K562 (cell line): ENCODE data around the gene PYGL. TPM values are rescaled to one million over a fixed set of nuclear protein-coding genes. Genes with fewer than 3 reads are reported as not detected.

ENCODE experiments used
- ATAC-seq: fragments of 200-7000 bp; cut with Tn5 transposase; 3 replicates; pipeline ENCODE4 v1.9.1; 2020; ENCODE audit warnings: moderate library complexity
- BruUV-seq: library from RNA; stranded (reverse); fragments of 400-500 nt; replicated peaks from 2 replicates; lab custom pipeline; 2021; lab: Mats Ljungman, UMichigan
- CTCF ChIA-PET: fragments of 300-600 bp; formaldehyde crosslinking; extraction: SDS; loops from one replicate; lab custom pipeline; 2021; ENCODE audit warnings: low intra/inter-chr PET ratio; lab: Yijun Ruan, JAX
- POLR2A ChIA-PET: fragments of 300-600, 350-650 bp; sonication (Branson Sonifier 250); formaldehyde crosslinking; extraction: SDS; loops from one replicate; lab custom pipeline; 2021; ENCODE audit warnings: antibody characterized with exemption, inconsistent platforms; lab: Yijun Ruan, JAX
- DNase-seq, 4 experiments: peaks; one replicate each; pipeline versions ENCODE4 v3.0.0 to v3.0.0-alpha.2; 2011 to 2018; ENCODE audit warnings: low spot score in 3 of 4, mixed read lengths in 3 of 4; ENCODE audit errors: extremely low read depth in 1 of 4
- FAIRE-seq: peaks from 2 replicates; lab custom pipeline; 2011; peaks lifted over from hg19 to GRCh38; lab: Jason Lieb, UNC
- H2AFZ ChIP-seq: 2 replicates; pipeline ENCODE4 v1.6.0; 2011; ENCODE audit warnings: low read depth, low read length, control low read depth, inconsistent platforms
- H3K27ac ChIP-seq: fragments of 200-600 bp; 3 replicates; pipeline ENCODE4 v1.8.0; 2011; ENCODE audit warnings: low read depth, mild to moderate bottlenecking, control low read depth, inconsistent platforms, low read length, moderate library complexity, mixed read lengths; ENCODE audit errors: extremely low read depth
- H3K27me3 ChIP-seq, 2 experiments: fragments of 300-600 bp in 1 of 2; 2 replicates in 1 of 2; 3 replicates in 1 of 2; pipeline versions ENCODE4 v1.6.0 to v1.8.0; 2011; ENCODE audit warnings: inconsistent platforms in 2 of 2, low read length in 2 of 2, mild to moderate bottlenecking in 1 of 2, mixed read lengths in 1 of 2, moderate library complexity in 1 of 2; ENCODE audit not compliant: control insufficient read depth in 2 of 2, insufficient read depth in 2 of 2
- H3K36me3 ChIP-seq: fragments of 300-600 bp; 3 replicates; pipeline ENCODE4 v1.8.0; 2011; ENCODE audit warnings: mild to moderate bottlenecking, low read length, inconsistent platforms; ENCODE audit not compliant: control insufficient read depth, insufficient read depth
- H3K4me1 ChIP-seq, 2 experiments: fragments of 200-600 bp in 1 of 2; replicated peaks in 1 of 2; 2 replicates in 1 of 2; 3 replicates in 1 of 2; pipeline versions ENCODE4 v1.5.1 to v1.8.0; 2011; ENCODE audit warnings: inconsistent platforms in 2 of 2, low read length in 2 of 2, mild to moderate bottlenecking in 1 of 2, mixed read lengths in 1 of 2, moderate library complexity in 1 of 2; ENCODE audit not compliant: control insufficient read depth in 2 of 2, insufficient read depth in 2 of 2
- H3K4me2 ChIP-seq: 2 replicates; pipeline ENCODE4 v1.6.1; 2011; ENCODE audit warnings: low read length, control low read depth, inconsistent platforms, mixed read lengths; ENCODE audit not compliant: insufficient read depth
- H3K4me3 ChIP-seq: fragments of 200-600 bp; sonication (generic), shearing (Covaris generic); 2 replicates; pipeline ENCODE4 v1.5.1; 2016; ENCODE audit warnings: control low read depth, inconsistent platforms
- H3K79me2 ChIP-seq: fragments of 200-600 bp; 3 replicates; pipeline ENCODE4 v1.8.0; 2011; ENCODE audit warnings: low read length, inconsistent platforms; ENCODE audit not compliant: control insufficient read depth, insufficient read depth
- H3K9ac ChIP-seq, 2 experiments: 2 replicates each; pipeline versions ENCODE4 v1.6.0 to v1.6.1; 2011; ENCODE audit warnings: low read depth in 2 of 2, low read length in 2 of 2, control low read depth in 1 of 2, inconsistent platforms in 1 of 2, mild to moderate bottlenecking in 1 of 2, mixed read lengths in 1 of 2; ENCODE audit not compliant: insufficient read depth in 1 of 2
- H3K9me1 ChIP-seq: one replicate; pipeline ENCODE4 v1.6.0; 2011; ENCODE audit warnings: inconsistent platforms, mild to moderate bottlenecking, low read length, moderate library complexity; ENCODE audit not compliant: control insufficient read depth, insufficient read depth
- H3K9me3 ChIP-seq: replicated peaks from 2 replicates; pipeline ENCODE4 v1.5.1; 2011; ENCODE audit warnings: low read depth, low read length, inconsistent platforms; ENCODE audit not compliant: control insufficient read depth, insufficient read depth
- H4K20me1 ChIP-seq: replicated peaks from 2 replicates; pipeline ENCODE4 v1.6.1; 2011; ENCODE audit warnings: low read length, inconsistent platforms, mixed read lengths; ENCODE audit not compliant: control insufficient read depth, insufficient read depth
- CTBP1 ChIP-seq: fragments of 450-650 bp; IDR thresholded peaks from 2 replicates; pipeline ENCODE4 v1.6.1; 2016; ENCODE audit warnings: borderline replicate concordance
- ELK3 ChIP-seq: fragments of 450-650 bp; formaldehyde crosslinking; IDR thresholded peaks from 2 replicates; pipeline ENCODE4 v1.4.0; 2020; ENCODE audit warnings: mild to moderate bottlenecking
- MTA2 ChIP-seq: fragments of 450-650 bp; IDR thresholded peaks from 2 replicates; pipeline ENCODE4 v1.6.1; 2016; ENCODE audit warnings: low read depth
- NFIC ChIP-seq: fragments of 450-650 bp; IDR thresholded peaks from 2 replicates; pipeline ENCODE4 v1.6.1; 2017; ENCODE audit warnings: mild to moderate bottlenecking, inconsistent platforms
- NFRKB ChIP-seq: fragments of 450-650 bp; IDR thresholded peaks from 2 replicates; pipeline ENCODE4 v1.6.1; 2016; ENCODE audit warnings: low read depth
- PATZ1 ChIP-seq: fragments of 250-450 bp; sonication (Bioruptor Pico); IDR thresholded peaks from 2 replicates; pipeline ENCODE4 v1.5.0; 2020; ENCODE audit warnings: mild to moderate bottlenecking, borderline replicate concordance
- RAD21 ChIP-seq, 2 experiments: fragments of 250-450 bp in 1 of 2; fragments of 450-650 bp in 1 of 2; sonication (Bioruptor Pico) in 1 of 2; formaldehyde crosslinking in 1 of 2; IDR thresholded peaks in 1 of 2; conservative IDR thresholded peaks in 1 of 2; 2 replicates each; pipeline versions ENCODE4 v1.4.0 to v1.8.0; 2020 to 2022; ENCODE audit warnings: mild to moderate bottlenecking in 2 of 2, moderate library complexity in 1 of 2
- RBM25 ChIP-seq: fragments of 200-400 bp; formaldehyde crosslinking; IDR thresholded peaks from 2 replicates; pipeline ENCODE4 v1.6.1; 2018; ENCODE audit warnings: low read length, low read depth, moderate library complexity; ENCODE audit not compliant: severe bottlenecking
- SMARCA5 ChIP-seq: fragments of 450-650 bp; IDR thresholded peaks from 2 replicates; pipeline ENCODE4 v1.6.1; 2016
- ZBTB26 ChIP-seq: fragments of 450-650 bp; formaldehyde crosslinking; IDR thresholded peaks from 2 replicates; pipeline ENCODE4 v1.4.0; 2022; ENCODE audit warnings: missing genetic modification characterization
- ZNF165 ChIP-seq: fragments of 250-450 bp; sonication (Bioruptor Pico); IDR thresholded peaks from 2 replicates; pipeline ENCODE4 v1.4.0; 2020; ENCODE audit warnings: borderline replicate concordance
- ZNF699 ChIP-seq: fragments of 250-450 bp; sonication (Bioruptor Pico); IDR thresholded peaks from 2 replicates; pipeline ENCODE4 v1.8.0; 2021; ENCODE audit warnings: mild to moderate bottlenecking, moderate library complexity; ENCODE audit not compliant: insufficient replicate concordance
- WGBS: fragments of 100-300 bp; shearing (Covaris generic); methylation state at CpG from one replicate; pipeline ENCODE4 v1.1.6; 2016; ENCODE audit warnings: low coverage, mixed read lengths; ENCODE audit not compliant: insufficient coverage; ENCODE audit errors: missing lambda C conversion rate; 5-methylcytosine and 5-hydroxymethylcytosine counted together
- in situ Hi-C: fragments of 300-500 bp; cut with MboI; formaldehyde crosslinking; loops from 4 replicates; pipeline ENCODE4 v1.15.0; 2018; ENCODE audit warnings: inconsistent platforms, mixed read lengths
- intact Hi-C: fragments of 100-400 bp; cut with micrococcal nuclease; formaldehyde crosslinking; loops from 2 replicates; pipeline ENCODE4 v1.14.2; 2022
- polyA plus RNA-seq, 8 experiments: library from polyadenylated mRNA; depleted of rRNA in 4 of 8; stranded (reverse) in 5 of 8; unstranded in 3 of 8; fragments of >200 nt; fragmentation: Nextera tagmentation in 2 of 8; fragmentation: Illumina TruSeq in 1 of 8; extraction: Ambion mirVana in 2 of 8; extraction: Trizol in 1 of 8; gene quantifications; 2 replicates each; pipeline versions ENCODE4 v1.2.1 to v1.2.3, GENCODE V29; 2011 to 2014; ENCODE audit warnings: inconsistent platforms in 1 of 8, missing spikeins in 1 of 8
- total RNA-seq, 7 experiments: library from RNA; depleted of rRNA in 6 of 7; stranded (reverse); fragments of >200 nt in 6 of 7; fragmentation: Illumina TruSeq in 2 of 7; extraction: Trizol in 2 of 7; gene quantifications; 2 replicates each; pipeline versions ENCODE4 v1.2.1 to v1.2.3, GENCODE V29; 2011 to 2021; ENCODE audit warnings: low replicate concordance in 1 of 7

The PYGL gene
- total and polyA plus RNA-seq, 9 of the 15 experiments (the other 6 are each of a cell fraction or from before 2014, with no cell fraction given), result 3.5 to 17.9 (median 13.1) TPM

GRCh38 chr14:50862036-50862570, 82.2 kb downstream of the PYGL start:
- Histone ChIP-seq H3K4me3 (no peak overlapping the region), H3K36me3 (no peaks in the 10 kb centered on the region), H3K4me2 (no peak overlapping the region), H3K9me1 (no peaks in the 10 kb centered on the region), H3K27me3 (peaks cover 3 to 10% of the 10 kb centered on the region in 2 experiments; a peak in 2 of 5 replicates), H4K20me1 (no peaks in the 10 kb centered on the region), H3K27ac (no peak overlapping the region), H3K9me3 (no peaks in the 10 kb centered on the region)
- intact Hi-C loops, result loop anchor here (5.0 to 10.0 kb wide), 2 partner anchors 85 to 257 kb away; no protein-coding TSS in a partner anchor
- 7% methylated on average over 3 of the region's 4 CpGs for whole genome bisulfite sequencing
- CTCF ChIA-PET, result no interaction called here
- FAIRE-seq, result no peak
- in situ Hi-C loops, result no loop called here
- no peak for ATAC-seq
- BruUV-seq, result no TSS peak
- TF ChIP-seq SMARCA5, result no peak
- no peak for TF ChIP-seq NFIC
- TF ChIP-seq ZNF165 (CRISPR knock-in tag), result no peak
- TF ChIP-seq MTA2, result no peak
- TF ChIP-seq ZNF699 (CRISPR knock-in tag), result no peak
- TF ChIP-seq ELK3 (CRISPR knock-in tag), result no peak
- no peak for TF ChIP-seq RBM25
- no peak for TF ChIP-seq CTBP1
- no peak for TF ChIP-seq RAD21 (CRISPR knock-in tag; conservative IDR thresholded peaks at IDR 0.05 in 1 of 2, IDR thresholded peaks at IDR 0.05 in 1 of 2)
- TF ChIP-seq PATZ1, result no peak
- TF ChIP-seq NFRKB, result no peak
- TF ChIP-seq ZBTB26 (CRISPR knock-in tag), result no peak
- TF ChIP-seq, all 486 proteins: peak for 0
- Histone ChIP-seq H3K4me1 (no peaks in the 10 kb centered on the region; a peak in 1 of 5 replicates), H2AFZ (no peak overlapping the region), H3K9ac (no peak overlapping the region), H3K79me2 (no peaks in the 10 kb centered on the region)
- POLR2A ChIA-PET, result interaction anchor here (0.6 kb wide), 1 partner anchor 100 kb away, joined by 3 read pairs; no protein-coding TSS in a partner anchor
- DNase-seq, result no peak
